ENCODE data around the gene CDC42SE2.
"Not testable (repeated sequence)": the region's sequence is repeated elsewhere in the genome, so short reads cannot be mapped to it uniquely, and the experiment has no call there.

The CDC42SE2 gene

GRCh38 chr5:131396630-131397273 lies 132.9 kb downstream of the CDC42SE2 start:
- no peak for DNase-seq

- DNase-seq, result not testable (repeated sequence)
Observed at GRCh38 chr5:131399007-131399406, 135.2 kb downstream of the CDC42SE2 start.

GRCh38 chr5:131400585-131400984 lies 136.7 kb downstream of the CDC42SE2 start:
- no peak for DNase-seq

- no peak for DNase-seq
Observed at GRCh38 chr5:131405674-131406073, 141.8 kb downstream of the CDC42SE2 start.

DNA sequence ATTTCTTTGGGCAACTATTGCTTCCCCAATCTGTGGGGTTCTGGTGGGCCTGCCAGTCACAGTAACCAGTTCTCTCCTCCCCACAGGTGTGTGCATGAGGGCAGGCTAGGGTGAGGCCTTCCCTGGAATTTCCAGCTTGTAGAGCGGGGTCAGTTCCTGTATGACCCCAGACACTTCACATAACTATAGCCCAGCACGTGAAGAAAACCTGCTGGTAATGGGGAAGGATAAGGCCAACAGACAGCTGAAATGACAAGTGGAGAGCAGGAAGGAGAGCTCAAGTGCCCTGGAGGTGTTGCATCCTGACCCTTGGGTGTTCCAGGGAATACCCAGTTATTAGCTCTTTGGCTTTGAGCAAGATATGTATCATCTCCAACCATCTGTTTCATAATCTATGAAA lies 142.2 kb downstream of the CDC42SE2 start:
- DNase-seq, result no peak

DNA sequence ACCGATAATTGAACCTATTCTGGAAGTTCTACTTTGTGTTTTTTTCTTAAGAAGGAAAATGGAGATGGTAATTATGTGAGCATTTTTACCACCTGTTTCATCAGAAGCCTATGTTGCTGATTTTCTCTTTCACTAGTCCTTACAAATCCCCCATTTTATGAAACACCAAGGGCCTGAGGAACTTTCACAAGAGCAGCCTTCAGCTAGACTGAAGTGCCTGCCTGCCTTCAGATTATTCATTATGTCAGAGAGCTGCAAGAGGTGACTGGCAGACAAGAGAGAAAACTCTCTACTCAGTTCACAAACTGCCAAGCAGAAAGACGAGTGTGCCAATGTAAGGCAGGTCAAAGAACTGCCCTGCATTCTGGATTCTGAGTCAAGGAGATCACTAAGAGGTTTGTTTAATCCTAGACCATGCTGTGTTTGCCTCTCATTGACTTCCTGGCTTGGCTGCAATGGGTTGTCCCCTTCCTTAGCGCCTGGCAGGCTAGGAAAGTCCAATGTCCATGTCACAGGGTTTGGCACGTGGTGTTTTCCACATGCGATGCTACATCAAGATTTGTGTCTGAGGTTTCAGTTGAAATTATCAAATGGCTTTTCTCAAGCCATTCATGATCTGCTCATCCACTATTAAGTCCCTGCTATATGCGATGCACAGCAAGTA lies 143.3 kb downstream of the CDC42SE2 start:
- no peak for DNase-seq

DNA sequence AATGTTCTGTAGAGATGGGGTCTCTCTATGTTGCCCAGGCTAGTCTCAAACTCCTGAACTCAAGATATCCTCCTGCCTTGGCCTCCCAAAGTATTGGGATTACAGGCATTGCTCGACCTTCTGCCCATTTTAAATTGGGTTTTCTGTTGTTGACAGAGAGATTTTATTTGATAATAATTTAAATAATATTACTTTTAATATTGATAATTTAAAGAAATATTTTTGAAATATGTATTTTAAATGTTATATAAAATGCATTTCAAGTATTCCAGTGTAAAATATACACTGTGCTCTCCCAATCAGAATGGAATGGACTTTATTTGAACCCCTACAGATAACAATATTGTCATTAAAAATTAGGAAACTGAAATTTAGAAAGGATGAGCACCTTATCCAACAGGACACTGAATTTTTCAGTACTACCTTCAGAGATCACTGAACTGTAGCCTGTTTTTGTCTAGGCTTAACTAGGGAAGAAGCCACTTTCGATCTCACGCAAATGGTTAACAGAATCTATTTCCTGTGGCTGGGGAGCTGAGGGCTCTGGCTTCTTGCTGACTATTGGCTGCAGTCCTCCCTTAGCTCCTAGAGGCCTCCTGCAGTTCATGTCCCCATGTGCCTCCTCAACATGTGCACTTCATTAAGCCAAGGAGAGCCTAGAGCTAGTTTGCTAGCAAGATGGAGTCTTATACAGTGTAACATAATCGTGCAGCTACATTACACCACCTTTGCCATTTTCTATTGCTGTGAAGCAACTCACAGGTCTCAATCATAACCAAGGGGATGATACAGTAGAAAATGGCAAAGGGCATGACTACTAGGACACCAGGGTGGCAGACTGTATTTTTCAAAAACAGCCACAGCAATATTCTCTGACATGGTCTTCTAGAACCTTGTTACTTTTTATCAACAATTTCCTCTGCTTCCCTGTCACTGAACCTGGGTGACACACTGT lies 150.0 kb downstream of the CDC42SE2 start:
- DNase-seq, result no peak

DNA sequence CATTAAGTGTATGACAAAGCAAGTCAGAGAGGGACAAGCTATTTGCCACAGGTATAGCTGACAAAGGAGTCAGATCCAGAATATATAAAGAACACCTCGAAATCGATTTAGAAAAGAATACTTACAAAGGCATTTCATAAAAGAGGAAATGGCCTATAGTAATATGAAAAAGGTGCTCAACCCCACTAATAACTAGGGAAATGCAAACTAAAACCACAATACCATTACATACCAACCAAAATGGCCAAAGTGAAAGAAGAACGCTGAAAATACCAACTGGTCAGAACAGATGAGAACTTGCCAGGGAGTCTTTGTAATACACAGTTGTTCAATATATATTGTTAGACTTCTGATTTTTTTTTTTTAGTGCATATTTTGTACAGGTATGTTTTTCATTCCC lies 152.9 kb downstream of the CDC42SE2 start:
- DNase-seq, result no peak

GRCh38 chr5:131417240-131417869 lies 153.5 kb downstream of the CDC42SE2 start:
- peak; percentile 43 for DNase-seq

- no peak for DNase-seq
Observed at GRCh38 chr5:131418846-131419245, 155.0 kb downstream of the CDC42SE2 start.

GRCh38 chr5:131419877-131420276 lies 156.0 kb downstream of the CDC42SE2 start:
- no peak for DNase-seq

DNA sequence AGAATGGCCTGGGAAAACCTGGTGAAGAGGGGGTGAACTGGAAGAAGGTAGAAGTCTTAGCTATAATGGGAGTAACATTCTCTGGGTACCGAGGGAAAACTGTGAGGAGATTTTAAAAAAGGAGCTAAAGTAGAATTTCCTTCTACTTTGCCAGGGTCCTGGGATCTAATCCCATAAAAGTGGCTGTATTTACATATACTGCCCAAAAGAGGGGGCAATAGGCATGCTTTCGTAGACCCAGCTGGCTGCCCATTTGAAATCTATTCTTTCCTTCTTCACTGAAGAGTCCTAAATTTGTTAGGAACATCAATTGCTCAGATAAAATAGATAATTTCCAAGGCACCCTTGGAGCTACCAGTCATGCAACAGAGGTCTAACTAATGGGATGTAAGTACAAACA lies 159.2 kb downstream of the CDC42SE2 start:
- no peak for DNase-seq

GRCh38 chr5:131426011-131426410 lies 162.2 kb downstream of the CDC42SE2 start:
- no peak for DNase-seq

DNA sequence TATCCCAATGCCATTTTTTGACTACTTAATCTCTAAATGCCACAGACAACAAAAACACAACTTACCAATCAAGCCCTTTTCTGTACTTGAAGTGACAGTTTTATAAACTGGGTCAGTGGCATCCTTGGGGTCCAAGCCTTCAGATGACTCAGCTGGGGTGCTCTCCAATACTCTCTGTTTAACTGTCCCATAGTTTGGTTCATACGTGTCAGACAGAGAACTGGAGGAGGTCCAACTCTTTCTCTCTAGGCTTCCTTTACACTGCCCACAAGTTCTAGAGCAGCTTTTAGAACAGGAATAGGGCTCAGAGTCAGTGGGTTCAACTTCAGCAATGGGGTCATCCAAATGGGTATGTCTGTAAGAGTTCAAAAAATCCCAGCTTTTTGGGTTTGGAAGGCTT lies 166.9 kb downstream of the CDC42SE2 start:
- DNase-seq, result no peak

GRCh38 chr5:131431794-131432193 lies 167.9 kb downstream of the CDC42SE2 start:
- DNase-seq, result no peak

- DNase-seq, result no peak
Observed at GRCh38 chr5:131433109-131433508, 169.3 kb downstream of the CDC42SE2 start.

GRCh38 chr5:131436081-131436480 lies 172.2 kb downstream of the CDC42SE2 start:
- DNase-seq, result no peak

DNA sequence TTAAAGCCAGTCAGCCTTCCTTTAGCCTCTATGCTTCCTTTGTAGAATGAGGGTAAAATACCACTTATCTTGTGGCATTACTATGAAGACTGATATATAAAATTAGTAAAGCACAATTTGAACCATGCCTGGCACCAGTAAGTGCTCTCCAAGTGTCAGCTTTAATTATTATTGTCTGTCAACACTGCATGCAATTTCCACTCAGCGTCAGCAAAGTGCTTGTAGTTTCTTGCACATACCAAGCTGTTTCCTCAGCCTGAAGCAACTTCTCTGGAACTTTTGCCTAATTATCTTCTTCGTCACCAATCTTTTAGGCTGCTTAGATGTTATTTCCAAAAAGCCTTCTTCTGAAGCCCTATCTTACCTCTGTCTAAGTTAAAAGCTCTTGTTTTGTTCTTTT lies 177.3 kb downstream of the CDC42SE2 start:
- no peak for DNase-seq

Measured in NCI-H1105 (cell line).